UCSD-AML1 (cell line): ENCODE data around the gene TEX29.

Source experiments
- DNase-seq: peaks from one replicate; lab custom pipeline; 2025; ENCODE audit not compliant: unreplicated experiment; lab: John Stamatoyannopoulos, UW

The TEX29 gene

DNA sequence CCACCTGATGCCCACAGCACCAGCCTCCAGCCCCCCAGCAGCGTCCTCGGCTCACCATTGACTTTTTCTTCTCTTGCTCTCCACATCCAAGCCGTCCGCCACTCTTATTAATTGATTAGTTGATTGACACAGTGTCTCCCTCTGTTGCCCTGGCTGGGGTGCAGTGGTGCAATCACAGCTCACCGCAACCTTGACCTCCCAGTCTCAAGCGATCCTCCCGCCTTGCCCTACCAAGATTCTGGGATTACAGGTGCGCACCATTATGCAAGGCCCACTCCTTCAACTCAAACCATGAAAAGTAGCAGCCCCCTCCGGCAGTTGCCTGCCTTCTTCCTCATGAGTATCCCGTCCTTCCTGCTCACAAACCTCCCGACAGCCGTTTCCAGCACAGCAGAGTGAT is 921 bp upstream of the TEX29 start:
- no peak for DNase-seq

GRCh38 chr13:111322001-111322915 is 1.8 kb downstream of the TEX29 start:
- DNase-seq, result no peak

DNA sequence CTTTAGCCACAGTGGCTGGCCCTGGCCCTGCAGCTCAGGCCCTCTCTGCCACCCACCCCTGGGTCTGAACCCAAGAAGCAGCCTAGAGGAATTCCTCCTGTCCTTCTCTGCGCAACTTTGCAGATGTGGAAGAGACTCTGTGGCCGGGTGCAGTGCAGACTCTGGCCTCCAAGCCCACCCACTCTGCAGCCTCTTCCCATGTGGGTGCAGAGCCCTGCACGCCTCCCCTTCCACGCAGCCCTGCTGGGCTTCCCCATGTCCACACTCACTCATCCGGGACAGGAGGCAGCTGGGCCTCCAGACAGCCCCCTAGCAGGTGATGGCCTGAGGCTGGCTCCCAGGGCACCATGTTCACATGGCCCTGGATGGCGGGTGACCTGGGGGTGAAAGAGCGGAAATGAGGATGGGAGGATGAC is 2.5 kb downstream of the TEX29 start:
- no peak for DNase-seq

- no peak for DNase-seq
Observed at GRCh38 chr13:111323549-111323948, 3.1 kb downstream of the TEX29 start.

- DNase-seq, result no peak
Observed at GRCh38 chr13:111323950-111324651, 3.7 kb downstream of the TEX29 start.

DNA sequence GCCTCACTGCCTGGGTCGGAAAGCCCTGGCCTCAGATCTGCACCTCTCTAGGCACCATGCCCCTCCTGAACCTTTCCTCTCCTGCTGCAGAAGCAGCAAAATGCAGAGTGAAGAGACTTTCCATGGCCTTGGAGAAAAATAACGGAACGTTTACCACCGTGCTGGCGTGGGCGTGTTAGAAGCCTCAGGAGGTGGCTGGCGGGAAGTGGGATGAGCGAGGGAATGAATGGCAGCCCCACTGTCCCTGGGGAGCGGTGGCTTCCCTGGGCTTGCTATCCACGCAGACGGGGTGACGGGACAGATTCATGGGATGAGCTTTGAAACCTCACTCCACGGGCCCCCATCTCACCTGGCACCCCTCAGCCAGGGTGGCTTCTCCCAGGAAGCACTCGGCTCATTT is 4.3 kb downstream of the TEX29 start:
- no peak for DNase-seq

DNA sequence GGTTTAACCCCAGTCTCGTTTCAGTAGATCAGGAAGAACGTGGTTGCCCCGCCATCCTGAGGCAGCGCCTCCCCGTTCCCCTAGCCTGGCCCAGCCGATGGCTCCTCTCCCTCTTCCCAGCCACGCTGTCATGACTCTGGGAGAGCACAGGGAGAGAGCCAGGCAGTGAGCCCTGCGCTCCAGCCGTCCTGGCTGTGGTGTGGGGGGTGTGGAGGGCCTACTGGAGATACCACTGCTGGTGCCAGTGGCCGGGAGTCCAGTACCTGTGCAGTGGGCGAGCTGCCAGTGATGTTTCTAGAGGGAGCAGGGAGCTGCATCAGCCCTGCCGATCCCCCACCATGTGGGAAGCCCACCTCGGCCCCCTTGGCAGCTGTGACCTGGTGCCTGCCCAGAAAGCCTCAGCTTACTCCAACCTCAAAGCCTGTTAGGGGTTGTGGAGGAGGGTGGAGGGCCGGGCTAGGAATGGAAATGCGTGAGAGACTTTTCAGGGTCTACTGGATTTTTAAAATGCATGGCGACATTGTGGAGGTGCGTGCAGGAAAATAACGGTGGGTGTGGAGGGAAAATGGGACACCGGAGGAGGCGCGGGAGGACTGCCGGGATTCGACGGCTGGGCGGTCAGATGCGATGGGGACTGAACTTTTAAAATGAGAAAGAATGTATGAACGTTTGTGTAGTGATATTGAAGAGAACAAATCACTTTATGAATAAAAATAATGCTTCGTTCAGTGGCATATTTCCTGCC is 4.9 kb downstream of the TEX29 start:
- DNase-seq, result no peak

GRCh38 chr13:111325941-111326620 is 5.6 kb downstream of the TEX29 start:
- no peak for DNase-seq

GRCh38 chr13:111326621-111326965 is 6.2 kb downstream of the TEX29 start:
- no peak for DNase-seq

- DNase-seq, result no peak
Observed at GRCh38 chr13:111326981-111327642, 6.7 kb downstream of the TEX29 start.

DNA sequence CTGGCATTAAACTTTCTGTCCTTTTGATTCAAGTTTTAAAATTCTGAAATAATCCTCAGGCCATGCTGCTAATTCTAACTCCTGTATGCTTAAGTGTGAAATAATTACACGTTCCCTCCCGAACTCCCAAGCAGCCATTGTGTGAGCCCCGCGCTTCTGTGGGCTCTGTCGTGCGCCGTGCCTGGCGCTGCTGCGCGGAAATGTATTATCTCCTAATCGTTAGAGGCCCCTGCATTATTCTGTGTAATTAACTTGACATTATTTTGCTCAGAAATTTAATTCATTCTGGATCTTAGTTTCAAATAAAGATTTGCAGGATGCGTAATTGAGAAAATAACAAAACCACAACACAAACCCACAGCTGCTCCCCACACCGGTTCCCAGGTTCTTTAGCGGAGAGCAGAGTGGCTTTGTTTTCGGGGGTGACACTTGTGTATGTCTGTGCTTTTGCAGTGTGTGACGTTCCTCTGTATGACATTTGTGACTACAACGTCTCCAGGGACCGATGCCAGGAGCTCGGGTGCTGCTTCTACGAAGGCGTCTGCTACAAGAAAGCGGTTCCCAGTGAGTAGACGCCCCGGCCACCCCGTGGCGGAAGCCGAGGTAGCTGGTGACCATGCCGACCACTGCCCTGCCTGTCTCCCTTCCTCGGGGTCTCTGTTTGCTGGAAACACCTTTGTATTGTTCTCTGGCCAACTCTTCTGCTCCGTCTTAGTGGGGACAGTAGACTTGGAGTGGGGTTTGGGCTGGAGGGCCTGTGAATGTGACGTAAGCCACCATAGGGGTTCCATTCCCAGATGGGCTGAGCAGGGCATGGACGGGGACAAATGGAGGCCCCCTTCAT is 7.5 kb downstream of the TEX29 start:
- DNase-seq, result no peak

DNA sequence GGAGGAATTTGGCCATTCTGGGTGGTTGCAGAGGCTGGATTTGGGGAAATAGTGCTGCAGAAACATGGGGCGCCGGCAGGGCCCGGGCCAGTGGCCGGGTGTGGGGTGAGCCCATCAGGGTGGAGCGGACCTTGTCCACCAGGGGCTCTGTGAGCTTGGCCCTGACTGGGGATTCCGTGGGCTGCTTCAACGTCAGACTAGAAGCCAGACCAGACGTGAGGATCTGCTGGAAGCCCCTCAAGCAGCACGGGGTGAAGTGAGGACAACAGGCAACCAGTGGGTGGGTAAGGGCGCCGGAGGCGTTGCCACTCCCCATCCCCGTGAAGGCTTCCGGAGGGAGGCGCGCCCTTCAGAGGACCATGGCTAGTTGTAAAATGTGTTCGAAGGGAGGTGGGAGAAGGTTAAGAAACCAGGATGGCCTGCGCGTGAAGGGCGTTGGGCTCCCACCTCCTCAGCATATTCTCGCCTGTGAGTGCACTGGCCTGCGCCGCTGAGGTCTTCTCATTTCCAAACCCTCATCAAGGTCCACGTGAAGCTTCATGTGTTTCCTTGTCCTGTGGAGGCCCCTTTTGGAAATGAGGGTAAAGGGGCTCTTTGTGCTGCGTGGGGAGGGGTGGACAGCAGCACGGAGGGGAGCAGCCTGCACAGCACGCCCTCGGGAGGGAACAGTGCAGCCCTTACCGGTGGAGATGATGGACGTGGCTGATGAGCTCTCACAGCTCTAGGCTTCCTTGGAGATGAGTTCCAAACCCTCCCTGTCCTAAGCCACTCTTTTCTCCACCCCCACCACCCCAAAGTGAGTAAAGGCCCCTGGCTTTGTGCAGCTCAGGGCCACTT is 8.3 kb downstream of the TEX29 start:
- DNase-seq, result no peak

GRCh38 chr13:111329641-111330040 is 9.2 kb downstream of the TEX29 start:
- no peak for DNase-seq

- no peak for DNase-seq
Observed at GRCh38 chr13:111330066-111330610, 9.7 kb downstream of the TEX29 start.

GRCh38 chr13:111335298-111335697 is 14.9 kb downstream of the TEX29 start:
- DNase-seq, result no peak

GRCh38 chr13:111336666-111337065 is 16.2 kb downstream of the TEX29 start:
- DNase-seq, result no peak

DNA sequence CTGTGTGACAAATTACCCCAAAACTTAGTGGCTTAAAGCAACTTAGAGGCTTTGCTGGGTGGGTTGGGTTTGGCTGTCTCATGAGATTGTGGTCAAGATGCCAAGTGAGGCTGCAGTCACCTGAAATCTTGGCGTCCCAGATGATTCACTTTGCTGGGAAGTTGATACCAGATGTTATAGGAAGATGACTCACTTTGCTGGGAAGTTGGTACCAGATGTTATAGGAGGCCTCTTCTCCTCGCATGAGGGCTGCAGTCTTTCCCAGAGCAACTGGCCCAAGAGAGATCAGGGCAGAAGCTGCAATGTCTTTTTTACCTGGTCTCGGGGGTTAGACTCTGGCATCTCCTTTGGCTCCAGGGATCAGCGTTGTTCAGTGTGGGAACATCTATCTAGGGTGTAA is 16.8 kb downstream of the TEX29 start:
- no peak for DNase-seq

DNA sequence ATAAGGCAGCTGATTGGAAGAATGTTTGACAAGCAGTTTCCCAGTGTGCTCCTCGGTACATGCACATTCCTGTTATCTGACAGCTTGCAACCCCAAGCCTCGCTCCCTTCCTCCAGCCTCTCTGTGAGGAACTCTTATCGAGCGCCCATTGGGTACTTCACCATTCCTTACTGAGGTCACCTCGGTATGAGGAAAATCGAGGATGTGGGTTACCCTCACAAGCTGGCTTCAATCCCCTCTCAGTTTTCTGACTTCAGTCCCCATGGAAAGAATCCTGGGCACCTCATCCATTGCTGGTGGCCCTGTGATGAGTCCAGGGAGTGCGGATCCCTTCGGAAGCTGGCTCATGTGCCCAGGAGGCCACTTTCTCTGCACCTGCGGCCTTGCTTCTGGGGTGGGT is 17.3 kb downstream of the TEX29 start:
- DNase-seq, result no peak

GRCh38 chr13:111338841-111339240 is 18.4 kb downstream of the TEX29 start:
- DNase-seq, result no peak
